Natural killer cell (primary cell): ENCODE measurements around the gene PAM. TPM values are rescaled to one million over a fixed set of nuclear protein-coding genes. Genes with fewer than 3 reads are reported as not detected.
A peak's percentile ranks its signal among the peaks of the same experiment; 100 is the strongest.

ENCODE experiments used
- ATAC-seq, 3 donors: fragments of 150-1000 bp in 2 of 3; fragments of 200-7000 bp in 1 of 3; cut with Tn5 transposase; 1 replicate in 1 of 3; 2 replicates in 2 of 3; pipeline ENCODE4 v1.10.0; 2021; ENCODE audit warnings: mild to moderate bottlenecking in 2 of 3, moderate library complexity in 2 of 3
- DNase-seq, 2 donors: peaks; one replicate each; pipeline versions ENCODE4 v3.0.0 to v3.0.0-alpha.2; 2013 to 2021; ENCODE audit warnings: mixed read lengths in 1 of 2
- H3K27ac ChIP-seq: one replicate; pipeline ENCODE4 v1.5.1; 2013; ENCODE audit warnings: mild to moderate bottlenecking, low read length
- H3K27me3 ChIP-seq: one replicate; pipeline ENCODE4 v1.6.1; 2013; ENCODE audit warnings: low read length; ENCODE audit not compliant: control insufficient read depth, insufficient read depth
- H3K36me3 ChIP-seq: one replicate; pipeline ENCODE4 v1.6.1; 2013; ENCODE audit warnings: low read length; ENCODE audit not compliant: control insufficient read depth, insufficient read depth
- H3K4me1 ChIP-seq: one replicate; pipeline ENCODE4 v1.6.1; 2013; ENCODE audit warnings: low read length; ENCODE audit not compliant: control insufficient read depth, insufficient read depth
- H3K4me3 ChIP-seq: one replicate; pipeline ENCODE4 v1.5.1; 2013; ENCODE audit warnings: low read length
- H3K9me3 ChIP-seq: one replicate; pipeline ENCODE4 v1.6.1; 2013; ENCODE audit warnings: low read length; ENCODE audit not compliant: control insufficient read depth, insufficient read depth
- H3K27ac Mint-ChIP-seq, 2 donors: one replicate each; pipeline ENCODE4 v1.8.0; 2022; ENCODE audit warnings: mild to moderate bottlenecking in 2 of 2, mixed read lengths in 2 of 2, moderate library complexity in 1 of 2
- H3K27me3 Mint-ChIP-seq, 2 donors: one replicate each; pipeline ENCODE4 v1.8.0; 2022; ENCODE audit warnings: low read depth in 2 of 2, mixed read lengths in 2 of 2
- H3K36me3 Mint-ChIP-seq: one replicate; pipeline ENCODE4 v1.8.0; 2022; ENCODE audit warnings: mixed read lengths
- H3K4me1 Mint-ChIP-seq, 2 donors: one replicate each; pipeline ENCODE4 v1.8.0; 2022; ENCODE audit warnings: mixed read lengths in 2 of 2
- H3K4me3 Mint-ChIP-seq: one replicate; pipeline ENCODE4 v1.8.0; 2022; ENCODE audit warnings: mild to moderate bottlenecking, moderate library complexity, mixed read lengths
- H3K9me3 Mint-ChIP-seq, 2 donors: one replicate each; pipeline ENCODE4 v1.8.0; 2022; ENCODE audit warnings: mixed read lengths in 2 of 2
- CTCF ChIP-seq: fragments of 200-600 bp; IDR thresholded peaks from one replicate; pipeline ENCODE4 v1.8.0; 2022; ENCODE audit warnings: antibody characterized with exemption
- WGBS: methylation state at CpG from one replicate; pipeline ENCODE4 v1.1.7; 2013; ENCODE audit warnings: missing lambda C conversion rate; ENCODE audit not compliant: insufficient coverage; 5-methylcytosine and 5-hydroxymethylcytosine counted together
- intact Hi-C: fragments of 100-400 bp; cut with micrococcal nuclease; formaldehyde crosslinking; loops from one replicate; pipeline ENCODE4 v1.14.2; 2022
- total RNA-seq, 4 donors: library from RNA; stranded (reverse); fragments of 120-200 nt in 1 of 4; gene quantifications; one replicate each; pipeline versions ENCODE4 v1.2.3 to v1.2.4, GENCODE V29; 2013 to 2022

Gene PAM
- total RNA-seq, 3 donors from 2014 or later (not counting 1 experiment from before 2014, with no cell fraction given), result 67.6 to 79.9 (median 75.3) TPM

- no peak for TF ChIP-seq CTCF
- peaks cover 56 to 61% of the 10 kb centered on the region in 2 donors for H3K4me1 Mint-ChIP-seq
- peaks cover 2 to 4% of the 10 kb centered on the region in 2 donors for H3K9me3 Mint-ChIP-seq
- H3K36me3 Mint-ChIP-seq, result no peaks in the 10 kb centered on the region
- no peaks in the 10 kb centered on the region for H3K36me3 ChIP-seq
- no peaks in the 10 kb centered on the region for H3K27me3 Mint-ChIP-seq
- DNase-seq (no peak), ATAC-seq (peak in 2 of 3 donors; percentile 24 to 29)
- H3K27ac ChIP-seq, result peak overlapping the region; percentile 71
- no CpG with 5 or more reads among the region's 1 CpG for WGBS
- H3K9me3 ChIP-seq, result no peaks in the 10 kb centered on the region
- no peaks in the 10 kb centered on the region for H3K27me3 ChIP-seq
- H3K4me1 ChIP-seq, result peaks cover 24% of the 10 kb centered on the region
- no peak overlapping the region for H3K4me3 ChIP-seq
- peak overlapping the region; percentile 83 to 90 for H3K27ac Mint-ChIP-seq
- peak overlapping the region; percentile 69 for H3K4me3 Mint-ChIP-seq
- intact Hi-C loops, result loop anchor here (2.0 kb wide), 1 partner anchor 22 kb away; no protein-coding TSS in a partner anchor
These were observed 133.9 kb downstream of the PAM start for GRCh38 chr5:102889033-102889432.

- Histone ChIP-seq H3K36me3 (no peaks in the 10 kb centered on the region), H3K4me3 (no peak overlapping the region), H3K9me3 (no peaks in the 10 kb centered on the region), H3K27me3 (no peaks in the 10 kb centered on the region), H3K4me1 (peaks cover 24% of the 10 kb centered on the region), H3K27ac (no peak overlapping the region)
- Mint-ChIP-seq H3K4me1 (peaks cover 61 to 67% of the 10 kb centered on the region in 2 donors), H3K9me3 (peaks cover 2 to 4% of the 10 kb centered on the region in 2 donors), H3K27ac (peak overlapping the region in 1 of 2 donors; percentile 83), H3K4me3 (peak overlapping the region; percentile 69), H3K27me3 (no peaks in the 10 kb centered on the region), H3K36me3 (peaks cover 5% of the 10 kb centered on the region)
- no peak for ATAC-seq
- TF ChIP-seq CTCF, result no peak
- no CpG with 5 or more reads among the region's 3 CpGs for WGBS
- DNase-seq, result no peak
- intact Hi-C loops, result no loop called here
These were observed 135.0 kb downstream of the PAM start for GRCh38 chr5:102890133-102890532.

GRCh38 chr5:102891175-102891574 lies 136.1 kb downstream of the PAM start:
- intact Hi-C loops, result no loop called here
- no peak for ATAC-seq
- H3K4me1 ChIP-seq, result peaks cover 24% of the 10 kb centered on the region
- no peaks in the 10 kb centered on the region for H3K36me3 ChIP-seq
- peaks cover 5% of the 10 kb centered on the region for H3K36me3 Mint-ChIP-seq
- H3K27me3 ChIP-seq, result no peaks in the 10 kb centered on the region
- no peak overlapping the region for H3K27ac Mint-ChIP-seq
- H3K27ac ChIP-seq, result no peak overlapping the region
- H3K4me3 Mint-ChIP-seq, result no peak overlapping the region
- H3K4me1 Mint-ChIP-seq, result peaks cover 61 to 71% of the 10 kb centered on the region in 2 donors
- DNase-seq, result no peak
- H3K27me3 Mint-ChIP-seq, result no peaks in the 10 kb centered on the region
- H3K9me3 Mint-ChIP-seq, result peaks cover 2 to 4% of the 10 kb centered on the region in 2 donors
- TF ChIP-seq CTCF, result no peak
- 94% methylated on average over 2 of the region's 3 CpGs for WGBS
- no peaks in the 10 kb centered on the region for H3K9me3 ChIP-seq
- H3K4me3 ChIP-seq, result no peak overlapping the region

GRCh38 chr5:102893942-102894341 lies 138.8 kb downstream of the PAM start:
- no peak overlapping the region for H3K27ac Mint-ChIP-seq
- H3K27me3 Mint-ChIP-seq, result no peaks in the 10 kb centered on the region
- peaks cover 47 to 50% of the 10 kb centered on the region in 2 donors for H3K4me1 Mint-ChIP-seq
- WGBS, result 88% methylated on average over 3 of the region's 3 CpGs
- H3K4me3 Mint-ChIP-seq, result no peak overlapping the region
- no peak for TF ChIP-seq CTCF
- Histone ChIP-seq H3K27me3 (no peaks in the 10 kb centered on the region), H3K4me3 (no peak overlapping the region), H3K36me3 (no peaks in the 10 kb centered on the region), H3K9me3 (no peaks in the 10 kb centered on the region), H3K27ac (no peak overlapping the region), H3K4me1 (peaks cover 8% of the 10 kb centered on the region)
- intact Hi-C loops, result no loop called here
- DNase-seq (no peak), ATAC-seq (no peak)
- peaks cover 0 to 2% of the 10 kb centered on the region in 2 donors for H3K9me3 Mint-ChIP-seq
- H3K36me3 Mint-ChIP-seq, result peaks cover 5% of the 10 kb centered on the region
